NCI-H146 treated with DMSO at 0.1 percent for 48 hours (cell line): ENCODE measurements around the gene SMIM10L1.

Source experiments
- DNase-seq: peaks from one replicate; lab custom pipeline; 2025; ENCODE audit not compliant: unreplicated experiment; lab: John Stamatoyannopoulos, UW

The SMIM10L1 gene

DNA sequence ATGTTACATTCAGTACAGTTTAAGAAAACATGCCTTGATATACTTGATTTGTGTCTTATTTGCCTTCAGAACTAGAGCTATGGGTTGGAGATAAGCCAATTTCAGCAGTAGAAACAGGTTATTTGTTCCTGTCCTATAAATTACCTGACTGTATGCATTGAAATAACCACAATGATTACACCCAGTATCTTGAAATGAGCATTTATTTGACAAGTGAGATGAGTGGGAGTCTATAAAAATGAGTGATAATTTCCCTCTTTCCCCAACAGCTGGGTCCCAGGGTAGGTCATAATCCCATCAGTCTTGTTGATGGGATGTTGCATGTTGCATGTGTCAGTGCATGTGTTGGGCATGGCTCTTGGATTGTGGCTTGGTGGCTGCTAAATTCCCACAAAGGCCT lies 12.0 kb downstream of the SMIM10L1 start:
- DNase-seq, result no peak

DNA sequence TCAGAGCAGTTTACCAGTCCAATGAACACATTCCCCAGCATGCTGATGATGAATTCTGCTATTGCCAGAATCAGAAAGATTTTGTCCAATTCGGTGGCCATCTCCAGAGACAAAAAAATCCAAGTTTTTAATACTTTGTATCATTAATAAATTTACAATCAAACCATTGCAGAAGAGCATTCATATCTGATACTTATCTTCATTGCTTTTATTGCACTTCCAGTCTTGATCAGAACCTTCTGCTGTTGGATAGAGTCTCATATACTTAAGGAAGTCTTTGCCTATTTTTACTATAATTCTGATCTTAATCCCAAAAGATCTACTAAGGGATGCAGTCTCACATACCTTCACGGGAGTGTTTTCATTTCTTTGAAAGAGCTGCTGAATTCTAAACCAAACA lies 15.8 kb downstream of the SMIM10L1 start, which contains the start of gene TAS2R42:
Gene TAS2R42, minus strand, starts transcription at position 101 of the 400 bp plus-strand sequence. Its CDS starts 0 bp downstream, at position 101.
- DNase-seq, result no peak

DNA sequence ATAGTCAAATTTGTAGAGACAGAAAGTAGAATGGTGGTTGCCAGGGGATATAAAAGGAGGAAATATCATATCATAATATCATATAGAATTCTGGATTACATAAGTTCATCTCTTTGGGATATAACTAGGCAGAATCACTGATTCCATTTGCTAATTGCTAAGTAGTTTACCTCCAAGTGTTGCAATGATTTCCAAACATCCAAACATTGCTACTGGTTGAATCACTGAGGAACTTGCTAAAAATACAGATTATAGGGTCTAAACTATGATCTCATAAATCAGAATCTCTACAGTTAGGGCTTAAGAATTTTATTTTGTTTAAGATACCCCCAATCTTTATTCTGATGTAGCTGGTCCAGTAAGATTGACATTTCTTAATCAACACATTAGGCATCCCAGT lies 31.8 kb downstream of the SMIM10L1 start:
- DNase-seq, result no peak

DNA sequence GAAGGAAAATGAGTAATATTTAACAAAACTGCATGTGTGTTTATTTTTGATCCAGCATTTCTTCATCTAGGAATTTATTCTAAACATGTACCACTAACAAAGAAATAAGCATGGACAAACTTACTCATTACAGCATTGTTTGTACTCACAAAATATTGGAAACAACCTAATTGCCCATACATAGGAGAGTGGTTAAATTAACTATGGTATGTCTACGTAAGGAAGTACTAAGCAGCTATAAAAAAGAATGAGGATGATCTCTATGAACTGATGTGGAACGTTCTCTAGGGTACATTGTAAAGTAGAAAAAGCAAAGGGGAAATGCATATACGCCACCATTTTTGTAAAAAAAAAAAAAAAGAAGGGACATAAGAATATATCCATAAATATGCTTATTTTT lies 33.2 kb downstream of the SMIM10L1 start:
- no peak for DNase-seq

DNA sequence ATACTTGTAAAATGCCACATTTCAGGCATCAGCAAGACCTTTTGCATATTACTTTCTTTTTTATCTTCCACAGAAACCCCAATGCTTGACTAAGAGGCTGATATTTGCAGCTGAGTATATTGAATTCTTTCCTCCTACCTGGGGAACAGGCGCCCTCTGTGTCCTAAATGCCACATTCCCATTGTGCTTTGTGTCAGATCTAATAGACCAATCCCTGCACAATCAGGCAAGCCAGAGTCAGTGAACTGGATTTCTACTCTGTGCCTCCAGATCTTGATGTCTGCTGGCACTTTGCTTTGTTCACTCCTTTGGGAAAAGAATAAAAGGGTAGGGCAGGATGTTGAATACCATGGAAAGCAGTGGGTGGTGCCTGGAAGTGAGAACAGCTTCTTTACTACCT lies 38.1 kb downstream of the SMIM10L1 start:
- no peak for DNase-seq
